ENCODE results near the gene GRIA1.
"Not testable (repeated sequence)": the region's sequence is repeated elsewhere in the genome, so short reads cannot be mapped to it uniquely, and the experiment has no call there.

GRIA1 gene

DNA sequence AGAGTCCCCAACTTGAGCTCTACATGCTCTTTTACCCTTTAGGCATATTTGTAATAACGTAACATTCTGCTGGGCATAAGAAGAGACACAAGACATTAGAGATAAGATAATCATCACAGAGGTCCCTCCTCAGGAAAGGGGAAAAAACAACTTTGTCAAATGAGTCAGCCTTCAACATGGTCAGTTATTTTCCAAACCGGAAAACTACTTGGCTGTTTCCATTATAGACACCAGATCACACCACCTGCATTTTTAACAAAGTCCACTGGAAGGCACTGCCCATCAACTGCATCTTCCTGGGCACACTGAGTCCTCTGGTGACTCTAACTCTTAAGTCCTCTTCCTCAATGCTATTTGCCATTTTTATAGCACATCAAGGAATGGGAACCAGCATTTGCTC, 326.4 kb downstream of the GRIA1 start:
- in situ Hi-C loops (cut with MboI; ENCODE audit: low sequenced_read_pairs) = no loop called here

DNA sequence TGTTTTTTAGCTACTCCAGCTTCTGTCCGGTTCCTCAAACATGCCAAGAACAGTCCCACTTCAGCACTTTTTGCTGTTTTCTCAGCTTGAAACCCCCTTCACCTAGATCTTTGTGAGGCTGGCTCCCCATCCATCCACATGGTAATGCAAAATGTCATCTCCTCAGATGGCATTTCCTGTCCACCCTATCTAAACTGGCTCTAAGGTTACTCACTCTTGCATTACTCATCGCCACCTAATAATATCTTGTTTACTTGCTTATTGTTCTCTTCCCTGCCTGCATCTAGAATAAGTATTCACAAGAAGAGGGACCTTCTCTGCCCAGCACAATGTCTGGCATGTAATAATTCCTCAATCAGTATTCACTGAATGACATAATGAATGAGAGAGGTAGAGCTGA, 328.2 kb downstream of the GRIA1 start:
- in situ Hi-C loops (cut with MboI; ENCODE audit: low sequenced_read_pairs) = no loop called here

GRCh38 chr5:153823036-153823435, 332.6 kb downstream of the GRIA1 start:
- in situ Hi-C loops (cut with MboI; ENCODE audit: low sequenced_read_pairs) = no loop called here

- in situ Hi-C loops (cut with MboI; ENCODE audit: low sequenced_read_pairs) = no loop called here
Measured at GRCh38 chr5:153824909-153825308, 334.4 kb downstream of the GRIA1 start.

GRCh38 chr5:153827397-153827796, 336.9 kb downstream of the GRIA1 start:
- in situ Hi-C loops (cut with MboI; ENCODE audit: low sequenced_read_pairs) = no loop called here

DNA sequence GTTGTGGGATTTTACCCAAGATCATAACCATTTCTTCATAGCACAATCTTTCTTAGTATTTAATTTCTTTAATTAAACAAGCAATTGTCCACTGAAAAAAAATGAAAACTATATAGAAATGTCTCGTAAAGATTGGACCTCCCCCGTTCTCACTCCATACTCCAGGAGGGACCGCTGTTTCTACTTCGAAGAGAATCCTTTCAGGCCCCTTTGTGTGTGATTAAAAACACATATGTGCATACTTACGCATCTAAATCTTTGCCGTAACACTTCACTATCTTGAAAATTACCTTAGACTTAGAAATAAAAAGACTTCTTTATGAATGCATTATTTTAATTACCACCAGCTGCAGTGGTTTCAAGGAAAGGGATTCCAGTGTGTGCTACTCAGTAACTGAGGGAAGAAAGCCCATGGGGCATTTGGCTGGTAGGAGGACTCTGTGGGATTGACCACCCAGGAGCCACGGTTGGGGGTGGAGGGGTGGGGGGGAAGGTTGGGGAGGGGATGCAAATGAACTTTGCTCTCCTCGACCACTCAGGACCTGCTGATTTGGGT, 339.1 kb downstream of the GRIA1 start:
- in situ Hi-C loops (cut with MboI; ENCODE audit: low sequenced_read_pairs) = no loop called here

DNA sequence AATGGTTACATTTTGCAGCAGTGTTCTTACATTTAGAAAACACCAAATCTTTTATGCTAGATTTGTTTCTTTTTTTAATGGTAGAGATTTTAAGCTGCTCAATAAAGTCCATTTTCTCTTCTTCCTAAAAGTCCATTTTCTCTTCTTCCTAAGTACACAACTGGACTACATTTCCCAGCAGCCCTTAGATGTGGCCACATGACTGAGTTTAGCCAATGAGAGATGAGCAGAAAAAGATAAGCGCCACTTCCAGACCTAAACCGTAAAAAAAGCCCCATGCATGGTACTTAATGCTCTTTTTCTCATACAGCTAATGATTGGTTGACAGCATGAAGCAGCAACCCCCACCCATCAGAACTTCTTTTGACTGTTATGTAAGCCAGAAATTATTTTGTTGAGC, 341.5 kb downstream of the GRIA1 start:
- in situ Hi-C loops (cut with MboI; ENCODE audit: low sequenced_read_pairs) = no loop called here

DNA sequence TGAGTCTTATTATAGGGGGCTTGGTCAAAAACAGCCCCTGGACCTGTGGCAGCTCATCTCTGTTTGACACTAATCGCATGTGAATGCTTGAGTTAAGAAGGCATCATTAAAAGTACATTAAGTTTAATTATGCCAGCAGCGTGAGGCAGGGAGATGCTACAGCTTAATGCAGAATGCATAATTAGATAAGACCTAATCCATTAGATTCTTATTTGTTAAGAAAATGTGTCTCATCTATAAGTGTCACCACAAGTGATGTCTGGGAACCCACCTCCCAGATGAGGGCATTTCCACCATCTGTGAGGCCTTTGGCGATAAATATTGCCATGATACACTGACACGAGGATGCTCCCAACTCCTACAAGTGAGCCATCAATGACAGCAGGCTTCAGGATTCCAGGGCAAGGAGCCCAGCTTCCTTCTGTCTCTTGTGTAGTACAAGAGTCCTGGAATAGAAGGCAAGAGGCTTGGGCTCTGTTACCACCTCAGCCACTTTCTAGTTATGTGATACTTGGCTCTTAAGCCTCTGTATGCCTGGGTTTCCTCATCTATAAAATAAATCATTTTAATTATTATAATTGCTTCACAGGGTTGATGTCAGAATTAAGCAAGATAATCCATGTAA, 345.5 kb downstream of the GRIA1 start:
- in situ Hi-C loops (cut with MboI; ENCODE audit: low sequenced_read_pairs) = no loop called here

DNA sequence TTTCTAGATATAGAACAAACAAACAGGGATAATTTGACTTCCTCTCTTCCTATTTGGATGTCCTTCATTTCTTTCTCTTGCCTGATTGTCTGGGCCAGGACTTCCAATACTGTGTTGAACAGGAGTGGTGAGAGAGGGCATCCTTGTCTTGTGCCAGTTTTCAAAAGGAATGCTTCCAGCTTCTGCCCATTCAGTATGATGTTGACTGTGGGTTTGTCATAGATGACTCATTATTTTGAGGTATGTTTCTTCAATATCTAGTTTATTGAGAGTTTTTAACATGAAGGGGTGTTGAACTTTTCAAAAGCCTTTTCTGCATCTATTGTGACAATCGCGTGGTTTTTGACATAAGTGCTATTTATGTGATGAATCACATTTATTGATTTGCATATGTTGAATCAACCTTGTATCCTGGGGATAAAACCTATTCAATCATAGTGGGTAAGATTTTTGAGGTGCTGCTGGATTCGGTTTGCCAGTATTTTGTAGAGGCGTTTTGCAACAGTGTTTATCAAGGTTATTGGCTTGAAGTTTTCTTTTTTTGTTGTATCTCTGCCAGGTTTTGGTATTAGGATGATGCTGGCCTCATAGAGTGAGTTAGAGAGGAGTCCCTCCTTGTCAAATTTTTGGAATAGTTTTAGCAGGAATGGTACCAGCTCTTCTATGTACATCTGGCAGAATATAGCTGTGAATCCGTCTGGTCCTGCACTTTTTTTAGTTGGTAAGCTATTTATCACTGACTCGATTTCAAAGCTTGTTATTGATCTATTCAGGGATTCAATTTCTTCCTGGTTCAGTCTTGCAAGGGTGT, 359.0 kb downstream of the GRIA1 start:
- in situ Hi-C loops (cut with MboI; ENCODE audit: low sequenced_read_pairs) = not testable (repeated sequence)

DNA sequence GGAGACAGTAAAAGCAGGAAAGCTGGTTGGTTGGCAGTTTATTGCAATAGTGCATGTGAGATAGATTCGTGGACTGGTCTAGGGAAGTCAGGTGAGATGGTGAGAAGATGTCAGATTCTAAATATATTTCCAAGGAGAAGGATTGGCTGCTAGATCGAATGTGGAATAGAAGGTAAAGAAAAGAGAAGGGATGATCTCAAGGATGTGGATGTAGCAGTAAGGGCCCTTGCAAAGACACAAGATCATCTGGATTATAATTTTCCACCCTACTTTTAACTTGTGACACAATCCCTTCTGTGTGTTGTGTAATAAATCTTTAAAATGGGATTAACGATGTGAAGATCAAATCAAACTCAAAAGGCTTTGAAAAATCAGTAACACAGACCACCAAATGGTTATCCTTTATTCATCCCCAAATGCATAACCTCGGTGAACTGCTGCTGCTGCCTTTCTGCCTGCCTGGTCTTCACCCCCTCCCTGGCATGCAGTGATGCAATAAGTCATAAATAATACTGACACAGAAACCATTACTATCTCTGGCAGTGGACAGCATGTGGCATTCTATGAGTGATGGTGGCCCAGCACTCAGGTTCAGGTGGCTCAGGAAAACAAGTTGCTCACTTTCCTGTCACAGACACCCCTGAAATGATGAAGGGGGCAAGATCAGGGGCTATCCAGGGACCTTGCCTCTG, 369.9 kb downstream of the GRIA1 start:
- in situ Hi-C loops (cut with MboI; ENCODE audit: low sequenced_read_pairs) = no loop called here

DNA sequence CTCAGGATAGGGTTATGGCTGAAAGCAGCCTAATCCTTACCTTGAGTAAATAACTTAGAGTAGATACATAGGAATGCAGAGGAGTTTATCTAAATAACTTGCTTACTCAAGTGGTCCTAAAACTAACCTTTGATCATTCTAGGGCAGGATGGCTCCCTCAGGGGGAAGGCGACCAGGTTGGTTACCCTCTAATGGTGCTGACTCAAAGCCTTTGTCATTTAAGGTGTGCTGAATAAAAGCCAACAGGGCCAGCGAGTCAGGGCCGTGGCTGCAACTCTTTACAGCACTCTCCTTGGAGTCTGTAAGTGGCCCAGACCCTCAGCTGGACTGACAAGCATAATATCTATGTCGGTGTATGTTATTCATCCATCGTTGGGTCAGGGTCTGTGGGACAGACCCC, 372.4 kb downstream of the GRIA1 start:
- in situ Hi-C loops (cut with MboI; ENCODE audit: low sequenced_read_pairs) = not testable (repeated sequence)
